Brain microvascular endothelial cell (primary cell): ENCODE measurements around the gene NPAS4.

Experiments
- DNase-seq: peaks from one replicate; pipeline ENCODE4 v3.0.0-alpha.2; 2020
- H3K27ac ChIP-seq: fragments of 250-450 bp; sonication (Bioruptor Pico); 2 replicates; pipeline ENCODE4 v1.5.1; 2020; ENCODE audit warnings: mild to moderate bottlenecking, moderate library complexity
- H3K27me3 ChIP-seq: fragments of 250-450 bp; sonication (Bioruptor Pico); replicated peaks from 2 replicates; pipeline ENCODE4 v1.5.1; 2020; ENCODE audit warnings: mild to moderate bottlenecking
- H3K36me3 ChIP-seq: fragments of 250-450 bp; sonication (Bioruptor Pico); replicated peaks from 2 replicates; pipeline ENCODE4 v1.5.1; 2020; ENCODE audit warnings: mild to moderate bottlenecking
- H3K4me3 ChIP-seq: 2 replicates; pipeline ENCODE4 v1.5.1; 2011; ENCODE audit warnings: low read depth, mild to moderate bottlenecking, control low read depth, low read length, moderate library complexity
- CTCF ChIP-seq: IDR thresholded peaks from 2 replicates; pipeline ENCODE4 v1.5.1; 2011; ENCODE audit warnings: low read depth, mild to moderate bottlenecking, moderate library complexity, low read length, control low read depth, inconsistent platforms; ENCODE audit errors: missing control alignments
- in situ Hi-C: cut with HindIII; loops from 2 replicates; pipeline ENCODE4 v1.10.0; 2017; ENCODE audit warnings: low sequenced_read_pairs, low pct_ligation_motif_present

NPAS4 gene

GRCh38 chr11:66447012-66447411, 26.2 kb downstream of the NPAS4 start:
- in situ Hi-C loops: no loop called here
- H3K4me3 ChIP-seq: no peak overlapping the region
- H3K27ac ChIP-seq: no peak overlapping the region
- no peaks in the 10 kb centered on the region for H3K36me3 ChIP-seq
- no peak for DNase-seq
- H3K27me3 ChIP-seq: peaks cover 2% of the 10 kb centered on the region
- no peak for TF ChIP-seq CTCF

GRCh38 chr11:66448523-66448922, 27.7 kb downstream of the NPAS4 start:
- no peak for DNase-seq
- H3K36me3 ChIP-seq: no peaks in the 10 kb centered on the region
- H3K4me3 ChIP-seq: no peak overlapping the region
- no peak overlapping the region for H3K27ac ChIP-seq
- peaks cover 2% of the 10 kb centered on the region for H3K27me3 ChIP-seq
- no peak for TF ChIP-seq CTCF
- in situ Hi-C loops: no loop called here

- no peak for DNase-seq
- peaks cover 2% of the 10 kb centered on the region for H3K27me3 ChIP-seq
- in situ Hi-C loops: no loop called here
- no peak overlapping the region for H3K4me3 ChIP-seq
- H3K36me3 ChIP-seq: no peaks in the 10 kb centered on the region
- TF ChIP-seq CTCF: no peak
- no peak overlapping the region for H3K27ac ChIP-seq
These were observed 29.7 kb downstream of the NPAS4 start for GRCh38 chr11:66450560-66450959.

GRCh38 chr11:66451663-66452062, 30.8 kb downstream of the NPAS4 start:
- TF ChIP-seq CTCF: no peak
- H3K4me3 ChIP-seq: no peak overlapping the region
- DNase-seq: no peak
- H3K36me3 ChIP-seq: no peaks in the 10 kb centered on the region
- in situ Hi-C loops: no loop called here
- H3K27me3 ChIP-seq: peaks cover 2% of the 10 kb centered on the region
- H3K27ac ChIP-seq: no peak overlapping the region

GRCh38 chr11:66454247-66454646, 33.4 kb downstream of the NPAS4 start:
- Histone ChIP-seq H3K36me3 (no peaks in the 10 kb centered on the region), H3K27me3 (peaks cover 2% of the 10 kb centered on the region), H3K4me3 (no peak overlapping the region), H3K27ac (no peak overlapping the region)
- no peak for DNase-seq
- TF ChIP-seq CTCF: no peak
- in situ Hi-C loops: no loop called here

- in situ Hi-C loops: no loop called here
These were observed 34.0 kb downstream of the NPAS4 start for GRCh38 chr11:66454828-66455227.

More at GRCh38 chr11:66454828-66455227, 34.0 kb downstream of the NPAS4 start:
- no peaks in the 10 kb centered on the region for H3K36me3 ChIP-seq
- H3K27ac ChIP-seq: no peak overlapping the region
- H3K4me3 ChIP-seq: no peak overlapping the region
- TF ChIP-seq CTCF: no peak
- no peak for DNase-seq
- peaks cover 2% of the 10 kb centered on the region for H3K27me3 ChIP-seq
